ENCODE data around the gene AOAH. TPM values are rescaled to one million over a fixed set of nuclear protein-coding genes. Genes with fewer than 3 reads are reported as not detected.

AOAH gene, protein sequence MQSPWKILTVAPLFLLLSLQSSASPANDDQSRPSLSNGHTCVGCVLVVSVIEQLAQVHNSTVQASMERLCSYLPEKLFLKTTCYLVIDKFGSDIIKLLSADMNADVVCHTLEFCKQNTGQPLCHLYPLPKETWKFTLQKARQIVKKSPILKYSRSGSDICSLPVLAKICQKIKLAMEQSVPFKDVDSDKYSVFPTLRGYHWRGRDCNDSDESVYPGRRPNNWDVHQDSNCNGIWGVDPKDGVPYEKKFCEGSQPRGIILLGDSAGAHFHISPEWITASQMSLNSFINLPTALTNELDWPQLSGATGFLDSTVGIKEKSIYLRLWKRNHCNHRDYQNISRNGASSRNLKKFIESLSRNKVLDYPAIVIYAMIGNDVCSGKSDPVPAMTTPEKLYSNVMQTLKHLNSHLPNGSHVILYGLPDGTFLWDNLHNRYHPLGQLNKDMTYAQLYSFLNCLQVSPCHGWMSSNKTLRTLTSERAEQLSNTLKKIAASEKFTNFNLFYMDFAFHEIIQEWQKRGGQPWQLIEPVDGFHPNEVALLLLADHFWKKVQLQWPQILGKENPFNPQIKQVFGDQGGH
- total RNA-seq = 1 to 10 TPM; 1.1 to 4.8 (median 1.6) TPM

DNA sequence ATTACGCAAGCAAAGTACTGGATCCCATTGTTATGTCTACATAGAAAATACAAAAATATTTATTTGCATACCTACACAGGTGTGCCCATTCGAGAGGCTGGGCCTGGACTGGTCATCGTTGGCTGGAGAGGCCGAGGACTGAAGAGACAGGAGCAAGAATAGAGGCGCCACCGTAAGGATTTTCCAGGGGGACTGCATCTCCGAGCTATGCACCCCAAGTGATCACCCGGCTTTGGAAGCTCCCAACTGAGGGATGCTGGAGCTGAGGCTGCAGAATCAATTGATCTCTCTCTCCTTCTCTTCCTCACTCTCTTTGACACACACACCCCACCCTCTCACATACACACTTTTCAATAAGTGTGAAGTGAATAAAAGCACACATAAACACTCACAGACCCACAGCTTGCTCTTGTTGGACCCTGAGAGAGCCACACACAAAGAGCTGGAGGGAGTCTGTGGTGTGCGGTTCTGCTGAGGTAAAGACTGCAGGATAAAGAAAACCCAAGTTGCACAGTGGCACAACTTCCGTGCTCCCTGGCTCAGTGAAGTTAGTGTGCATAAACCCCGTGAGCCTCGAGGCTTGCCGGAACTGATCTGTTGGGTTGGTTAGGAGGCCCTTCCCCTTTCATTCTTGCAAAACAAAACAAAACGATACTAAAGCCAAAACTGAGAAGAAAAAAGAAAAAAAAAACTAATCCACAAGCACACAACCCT lies at the start of gene AOAH:
TSS of gene AOAH (minus strand) at position 544 of the 714 bp plus-strand sequence. CDS start at position 198, 346 bp downstream.
- no peaks in the 10 kb centered on the region for H3K9me3 ChIP-seq
- DNase-seq (ENCODE audit: low spot score in 2 of 2) = no peak
- WGBS = 61% methylated on average over 14 of the region's 14 CpGs
- H3K4me3 ChIP-seq = peak within 1 kb of the TSS; percentile 5
- H3K4me1 ChIP-seq = no peaks in the 10 kb centered on the region
- no peak within 1 kb of the TSS for H3K27ac ChIP-seq
- no peaks in the 10 kb centered on the region for H3K27me3 ChIP-seq
- TF ChIP-seq, protein P1, sequence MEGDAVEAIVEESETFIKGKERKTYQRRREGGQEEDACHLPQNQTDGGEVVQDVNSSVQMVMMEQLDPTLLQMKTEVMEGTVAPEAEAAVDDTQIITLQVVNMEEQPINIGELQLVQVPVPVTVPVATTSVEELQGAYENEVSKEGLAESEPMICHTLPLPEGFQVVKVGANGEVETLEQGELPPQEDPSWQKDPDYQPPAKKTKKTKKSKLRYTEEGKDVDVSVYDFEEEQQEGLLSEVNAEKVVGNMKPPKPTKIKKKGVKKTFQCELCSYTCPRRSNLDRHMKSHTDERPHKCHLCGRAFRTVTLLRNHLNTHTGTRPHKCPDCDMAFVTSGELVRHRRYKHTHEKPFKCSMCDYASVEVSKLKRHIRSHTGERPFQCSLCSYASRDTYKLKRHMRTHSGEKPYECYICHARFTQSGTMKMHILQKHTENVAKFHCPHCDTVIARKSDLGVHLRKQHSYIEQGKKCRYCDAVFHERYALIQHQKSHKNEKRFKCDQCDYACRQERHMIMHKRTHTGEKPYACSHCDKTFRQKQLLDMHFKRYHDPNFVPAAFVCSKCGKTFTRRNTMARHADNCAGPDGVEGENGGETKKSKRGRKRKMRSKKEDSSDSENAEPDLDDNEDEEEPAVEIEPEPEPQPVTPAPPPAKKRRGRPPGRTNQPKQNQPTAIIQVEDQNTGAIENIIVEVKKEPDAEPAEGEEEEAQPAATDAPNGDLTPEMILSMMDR (IDR thresholded peaks at IDR 0.05) = no peak
- no peak for TF ChIP-seq POLR2AphosphoS5 (IDR thresholded peaks at IDR 0.05)
- no peak for TF ChIP-seq POLR2A (IDR thresholded peaks at IDR 0.05)
- no peak for TF ChIP-seq EP300 (IDR thresholded peaks at IDR 0.05)
- H3K36me3 ChIP-seq = no peaks in the 10 kb centered on the region

DNA sequence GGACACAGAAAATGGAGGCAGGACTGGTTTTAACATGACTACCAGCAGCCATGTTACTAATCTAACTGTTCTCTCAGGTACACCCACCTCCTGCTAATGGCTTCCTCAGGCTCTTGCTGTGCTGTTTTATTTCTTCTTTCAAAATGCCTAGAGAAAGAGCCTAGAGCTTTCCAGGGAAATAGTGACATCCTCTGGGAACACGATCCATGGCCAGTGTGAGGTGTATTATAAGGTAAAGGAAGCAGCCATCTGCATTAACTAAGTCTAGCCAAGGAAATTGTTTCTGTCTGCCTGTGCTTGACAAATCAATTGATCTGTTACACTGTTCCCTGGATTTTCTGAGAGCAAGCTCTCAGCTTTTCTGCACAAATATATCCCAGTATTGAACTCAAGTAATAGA lies 42.2 kb upstream of the AOAH start:
- H3K36me3 ChIP-seq = no peaks in the 10 kb centered on the region
- H3K4me3 ChIP-seq = no peak overlapping the region
- H3K27me3 ChIP-seq = no peaks in the 10 kb centered on the region
- WGBS = 87% methylated on average over 1 of the region's 1 CpG
- H3K4me1 ChIP-seq = no peaks in the 10 kb centered on the region
- DNase-seq (ENCODE audit: low spot score in 2 of 2) = no peak
- TF ChIP-seq, protein P1 (IDR thresholded peaks at IDR 0.05) = no peak
- TF ChIP-seq POLR2AphosphoS5 (IDR thresholded peaks at IDR 0.05) = no peak
- no peak for TF ChIP-seq POLR2A (IDR thresholded peaks at IDR 0.05)
- TF ChIP-seq EP300 (IDR thresholded peaks at IDR 0.05) = no peak
- H3K9me3 ChIP-seq = no peaks in the 10 kb centered on the region
- H3K27ac ChIP-seq = no peak overlapping the region

GRCh38 chr7:36765605-36766004 lies 41.3 kb upstream of the AOAH start:
- TF ChIP-seq, protein P1 (IDR thresholded peaks at IDR 0.05) = no peak
- TF ChIP-seq EP300 (IDR thresholded peaks at IDR 0.05) (no peak), POLR2A (IDR thresholded peaks at IDR 0.05) (no peak), POLR2AphosphoS5 (IDR thresholded peaks at IDR 0.05) (no peak)
- 95% methylated on average over 4 of the region's 4 CpGs for WGBS
- H3K27ac ChIP-seq = no peak overlapping the region
- H3K4me1 ChIP-seq = no peaks in the 10 kb centered on the region
- no peaks in the 10 kb centered on the region for H3K27me3 ChIP-seq
- H3K36me3 ChIP-seq = no peaks in the 10 kb centered on the region
- no peaks in the 10 kb centered on the region for H3K9me3 ChIP-seq
- no peak overlapping the region for H3K4me3 ChIP-seq
- DNase-seq (ENCODE audit: low spot score in 2 of 2) = no peak

- Histone ChIP-seq H3K27me3 (no peaks in the 10 kb centered on the region), H3K27ac (no peak overlapping the region), H3K36me3 (no peaks in the 10 kb centered on the region), H3K4me1 (no peaks in the 10 kb centered on the region), H3K4me3 (no peak overlapping the region), H3K9me3 (no peaks in the 10 kb centered on the region)
- WGBS = 80% methylated on average over 5 of the region's 5 CpGs
- no peak for TF ChIP-seq POLR2A (IDR thresholded peaks at IDR 0.05)
- TF ChIP-seq, protein P1 (IDR thresholded peaks at IDR 0.05) = no peak
- no peak for TF ChIP-seq EP300 (IDR thresholded peaks at IDR 0.05)
- no peak for TF ChIP-seq POLR2AphosphoS5 (IDR thresholded peaks at IDR 0.05)
- DNase-seq (ENCODE audit: low spot score in 2 of 2) = no peak
Measured at GRCh38 chr7:36764929-36765328, 40.6 kb upstream of the AOAH start.

Measured in suprapubic skin (tissue), 4 donors.